KMS-11 (cell line): Measurements from ENCODE around the gene SPTBN1.

Source experiments
- H2AFZ ChIP-seq: fragments of 200-600 bp; sonication (generic); 2 replicates; pipeline ENCODE4 v1.6.1; 2016; ENCODE audit warnings: antibody characterized with exemption, mixed run types, low read depth
- H3K27ac ChIP-seq: fragments of 200-600 bp; sonication (generic); 2 replicates; pipeline ENCODE4 v1.6.1; 2016; ENCODE audit warnings: mild to moderate bottlenecking, mixed run types
- H3K27me3 ChIP-seq: fragments of 200-600 bp; sonication (generic); 2 replicates; pipeline ENCODE4 v1.6.1; 2017; ENCODE audit warnings: mild to moderate bottlenecking, low read depth, mixed run types, moderate library complexity; ENCODE audit not compliant: insufficient read depth
- H3K36me3 ChIP-seq: fragments of 200-600 bp; sonication (generic); 2 replicates; pipeline ENCODE4 v1.6.1; 2017; ENCODE audit warnings: mild to moderate bottlenecking, mixed run types; ENCODE audit not compliant: insufficient read depth
- H3K4me1 ChIP-seq: fragments of 200-600 bp; sonication (generic); 2 replicates; pipeline ENCODE4 v1.6.1; 2016; ENCODE audit warnings: mild to moderate bottlenecking, low read depth, mixed run types; ENCODE audit not compliant: poor library complexity, severe bottlenecking
- H3K4me2 ChIP-seq: fragments of 200-600 bp; sonication (generic); 2 replicates; pipeline ENCODE4 v1.7.0; 2016; ENCODE audit warnings: mild to moderate bottlenecking, mixed run types
- H3K4me3 ChIP-seq: fragments of 200-600 bp; sonication (generic); IDR thresholded peaks from 2 replicates; pipeline ENCODE4 v1.6.1; 2017; ENCODE audit warnings: low read depth, low read length, mixed read lengths; ENCODE audit not compliant: insufficient read depth
- H3K79me2 ChIP-seq: fragments of 200-600 bp; sonication (generic); 2 replicates; pipeline ENCODE4 v1.6.1; 2016; ENCODE audit warnings: low read depth, mixed run types; ENCODE audit not compliant: insufficient read depth
- H3K9ac ChIP-seq: fragments of 200-600 bp; sonication (generic); 2 replicates; pipeline ENCODE4 v1.6.1; 2016; ENCODE audit warnings: mild to moderate bottlenecking, mixed run types
- H4K20me1 ChIP-seq: fragments of 200-600 bp; sonication (generic); 2 replicates; pipeline ENCODE4 v1.6.1; 2016; ENCODE audit warnings: mild to moderate bottlenecking, mixed run types; ENCODE audit not compliant: insufficient read depth
- TF ChIP-seq, protein P1 (sequence below): fragments of 200-600 bp; sonication (generic); conservative IDR thresholded peaks from 2 replicates; pipeline ENCODE4 v1.6.1; 2017; ENCODE audit warnings: low read depth, mild to moderate bottlenecking, antibody characterized with exemption, low read length, moderate library complexity, mixed read lengths

The SPTBN1 gene

GRCh38 chr2:54618646-54619565 is 162.8 kb downstream of the SPTBN1 start:
- TF ChIP-seq, protein P1, sequence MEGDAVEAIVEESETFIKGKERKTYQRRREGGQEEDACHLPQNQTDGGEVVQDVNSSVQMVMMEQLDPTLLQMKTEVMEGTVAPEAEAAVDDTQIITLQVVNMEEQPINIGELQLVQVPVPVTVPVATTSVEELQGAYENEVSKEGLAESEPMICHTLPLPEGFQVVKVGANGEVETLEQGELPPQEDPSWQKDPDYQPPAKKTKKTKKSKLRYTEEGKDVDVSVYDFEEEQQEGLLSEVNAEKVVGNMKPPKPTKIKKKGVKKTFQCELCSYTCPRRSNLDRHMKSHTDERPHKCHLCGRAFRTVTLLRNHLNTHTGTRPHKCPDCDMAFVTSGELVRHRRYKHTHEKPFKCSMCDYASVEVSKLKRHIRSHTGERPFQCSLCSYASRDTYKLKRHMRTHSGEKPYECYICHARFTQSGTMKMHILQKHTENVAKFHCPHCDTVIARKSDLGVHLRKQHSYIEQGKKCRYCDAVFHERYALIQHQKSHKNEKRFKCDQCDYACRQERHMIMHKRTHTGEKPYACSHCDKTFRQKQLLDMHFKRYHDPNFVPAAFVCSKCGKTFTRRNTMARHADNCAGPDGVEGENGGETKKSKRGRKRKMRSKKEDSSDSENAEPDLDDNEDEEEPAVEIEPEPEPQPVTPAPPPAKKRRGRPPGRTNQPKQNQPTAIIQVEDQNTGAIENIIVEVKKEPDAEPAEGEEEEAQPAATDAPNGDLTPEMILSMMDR = no peak
- Histone ChIP-seq H4K20me1 (no peaks in the 10 kb centered on the region; the same call in 1 of the 2 replicates), H3K27ac (no peak overlapping the region), H3K4me1 (peaks cover 8% of the 10 kb centered on the region), H3K4me2 (no peak overlapping the region), H3K9ac (no peak overlapping the region), H2AFZ (no peak overlapping the region), H3K36me3 (peaks cover 33% of the 10 kb centered on the region; the same call in 1 of the 2 replicates), H3K27me3 (no peaks in the 10 kb centered on the region; the same call in 1 of the 2 replicates), H3K4me3 (no peak overlapping the region), H3K79me2 (peaks cover 24% of the 10 kb centered on the region; the same call in 1 of the 2 replicates)

GRCh38 chr2:54619660-54620231 is 163.6 kb downstream of the SPTBN1 start:
- peaks cover 36% of the 10 kb centered on the region; the same call in 1 of the 2 replicates for H3K36me3 ChIP-seq
- H3K9ac ChIP-seq = no peak overlapping the region
- no peak overlapping the region for H3K4me3 ChIP-seq

GRCh38 chr2:54620948-54621347 is 164.8 kb downstream of the SPTBN1 start:
- H2AFZ ChIP-seq = no peak overlapping the region
- TF ChIP-seq, protein P1 = no peak
- H3K36me3 ChIP-seq = peaks cover 33% of the 10 kb centered on the region; the same call in 1 of the 2 replicates

More at GRCh38 chr2:54619660-54620231, 163.6 kb downstream of the SPTBN1 start:
- Histone ChIP-seq H3K27me3 (no peaks in the 10 kb centered on the region; the same call in 1 of the 2 replicates), H2AFZ (no peak overlapping the region), H3K79me2 (peaks cover 21% of the 10 kb centered on the region; the same call in 1 of the 2 replicates), H4K20me1 (no peaks in the 10 kb centered on the region; the same call in 1 of the 2 replicates), H3K27ac (no peak overlapping the region), H3K4me2 (no peak overlapping the region), H3K4me1 (peaks cover 12% of the 10 kb centered on the region)
- TF ChIP-seq, protein P1 = no peak

GRCh38 chr2:54624591-54625071 is 168.5 kb downstream of the SPTBN1 start:
- H3K36me3 ChIP-seq = peaks cover 20% of the 10 kb centered on the region; the same call in 1 of the 2 replicates
- peaks cover 15% of the 10 kb centered on the region for H3K4me1 ChIP-seq
- no peak overlapping the region for H2AFZ ChIP-seq
- TF ChIP-seq, protein P1 = no peak
- no peak overlapping the region for H3K27ac ChIP-seq
- no peak overlapping the region for H3K4me2 ChIP-seq
- H4K20me1 ChIP-seq = no peaks in the 10 kb centered on the region; the same call in 1 of the 2 replicates
- no peak overlapping the region for H3K9ac ChIP-seq
- no peaks in the 10 kb centered on the region for H3K27me3 ChIP-seq
- H3K79me2 ChIP-seq = peaks cover 22% of the 10 kb centered on the region; the same call in 1 of the 2 replicates
- no peak overlapping the region for H3K4me3 ChIP-seq

More at GRCh38 chr2:54620948-54621347, 164.8 kb downstream of the SPTBN1 start:
- no peaks in the 10 kb centered on the region; the same call in 1 of the 2 replicates for H4K20me1 ChIP-seq
- 0 out of 2 replicates have a peak, but pooled peaks cover 27% of the 10 kb centered on the region for H3K79me2 ChIP-seq
- H3K27ac ChIP-seq = no peak overlapping the region
- no peak overlapping the region for H3K9ac ChIP-seq
- H3K27me3 ChIP-seq = no peaks in the 10 kb centered on the region; the same call in 1 of the 2 replicates
- H3K4me1 ChIP-seq = peaks cover 13% of the 10 kb centered on the region
- H3K4me2 ChIP-seq = no peak overlapping the region
- no peak overlapping the region for H3K4me3 ChIP-seq
